H1 (cell line): ENCODE results near the gene ZNF454. TPM values are rescaled to one million over a fixed set of nuclear protein-coding genes. Genes with fewer than 3 reads are reported as not detected.

ENCODE experiments used
- CTCF ChIA-PET: fragments of 300-600 bp; sonication (Branson Sonifier 250); formaldehyde crosslinking; loops from one replicate; lab custom pipeline; 2021; ENCODE audit not compliant: partially characterized antibody; lab: Charles Lee
- POLR2A ChIA-PET: fragments of 300-600 bp; sonication (Branson Sonifier 250); formaldehyde crosslinking; loops from one replicate; lab custom pipeline; 2021; ENCODE audit warnings: inconsistent platforms; ENCODE audit not compliant: partially characterized antibody; lab: Charles Lee
- DNase-seq, 2 experiments: peaks; one replicate each; pipeline versions ENCODE4 v3.0.0 to v3.0.0-alpha.2; 2010 to 2022; ENCODE audit warnings: low spot score in 2 of 2, low read depth in 1 of 2, mixed read lengths in 1 of 2
- FAIRE-seq: peaks from 2 replicates; lab custom pipeline; 2011; peaks lifted over from hg19 to GRCh38; lab: Jason Lieb, UNC
- H2AFZ ChIP-seq: 2 replicates; pipeline ENCODE4 v1.8.1; 2012; ENCODE audit warnings: low read length, inconsistent platforms
- H2AK5ac ChIP-seq: 2 replicates; pipeline ENCODE4 v1.6.1; 2013; ENCODE audit warnings: low read depth, low read length
- H2BK120ac ChIP-seq: replicated peaks from 2 replicates; pipeline ENCODE3; 2013; ENCODE audit warnings: low read depth, low read length, inconsistent platforms
- H2BK12ac ChIP-seq: 2 replicates; pipeline ENCODE4 v1.6.1; 2013; ENCODE audit warnings: low read depth, low read length
- H2BK15ac ChIP-seq: 2 replicates; pipeline ENCODE4 v1.6.1; 2013; ENCODE audit warnings: low read length
- H2BK20ac ChIP-seq: 2 replicates; pipeline ENCODE4 v1.6.1; 2013; ENCODE audit warnings: low read length
- H2BK5ac ChIP-seq: 2 replicates; pipeline ENCODE4 v1.6.1; 2013; ENCODE audit warnings: low read depth, low read length
- H3K14ac ChIP-seq: 2 replicates; pipeline ENCODE4 v1.6.1; 2013; ENCODE audit warnings: inconsistent platforms; ENCODE audit not compliant: insufficient read length
- H3K18ac ChIP-seq: 2 replicates; pipeline ENCODE4 v1.6.1; 2013; ENCODE audit warnings: low read length; ENCODE audit errors: extremely low read depth
- H3K23ac ChIP-seq: 2 replicates; pipeline ENCODE4 v1.6.1; 2013; ENCODE audit warnings: inconsistent platforms; ENCODE audit not compliant: insufficient read length
- H3K23me2 ChIP-seq: 2 replicates; pipeline ENCODE4 v1.6.1; 2013; ENCODE audit warnings: low read depth, low read length
- H3K27ac ChIP-seq: 2 replicates; pipeline ENCODE4 v1.6.1; 2011; ENCODE audit warnings: low read depth, low read length, inconsistent platforms
- H3K27me3 ChIP-seq, 4 experiments: replicated peaks in 1 of 4; 1 replicate in 1 of 4; 2 replicates in 3 of 4; pipeline versions ENCODE4 v1.6.1 to v1.8.1; 2011 to 2013; ENCODE audit warnings: low read length in 3 of 4, mild to moderate bottlenecking in 3 of 4, inconsistent platforms in 2 of 4, mixed read lengths in 2 of 4, moderate library complexity in 1 of 4; ENCODE audit not compliant: control insufficient read depth in 3 of 4, insufficient read depth in 3 of 4; ENCODE audit errors: extremely low read depth in 1 of 4
- H3K36me3 ChIP-seq, 4 experiments: 2 replicates each; pipeline versions ENCODE4 v1.6.1 to v1.8.1; 2011 to 2013; ENCODE audit warnings: mild to moderate bottlenecking in 4 of 4, low read length in 3 of 4, moderate library complexity in 2 of 4, control low read depth in 1 of 4, inconsistent platforms in 1 of 4; ENCODE audit not compliant: insufficient read depth in 4 of 4, control insufficient read depth in 2 of 4
- H3K4ac ChIP-seq: replicated peaks from 2 replicates; pipeline ENCODE3; 2013; ENCODE audit warnings: low read length, low read depth, mixed read lengths, inconsistent platforms; ENCODE audit not compliant: insufficient read length
- H3K4me1 ChIP-seq, 4 experiments: replicated peaks in 1 of 4; 1 replicate in 1 of 4; 2 replicates in 3 of 4; pipeline versions ENCODE4 v1.6.1 to v1.8.1; 2011 to 2013; ENCODE audit warnings: low read length in 3 of 4, inconsistent platforms in 2 of 4, mixed read lengths in 1 of 4; ENCODE audit not compliant: insufficient read depth in 4 of 4, control insufficient read depth in 3 of 4
- H3K4me2 ChIP-seq, 2 experiments: 2 replicates each; pipeline versions ENCODE4 v1.6.1 to v1.8.1; 2011 to 2013; ENCODE audit warnings: low read depth in 2 of 2, low read length in 2 of 2, control low read depth in 1 of 2, inconsistent platforms in 1 of 2, mild to moderate bottlenecking in 1 of 2; ENCODE audit not compliant: insufficient read depth in 1 of 2
- H3K4me3 ChIP-seq, 4 experiments: fragments of 200-600, 300-600 bp in 1 of 4; sonication (generic), shearing (Covaris generic), sonication (Bioruptor Twin) in 1 of 4; 2 replicates each; pipeline versions ENCODE4 v1.5.1 to v1.8.1; 2011 to 2016; ENCODE audit warnings: low read length in 4 of 4, low read depth in 3 of 4, control low read depth in 2 of 4, inconsistent platforms in 2 of 4, mild to moderate bottlenecking in 2 of 4, mixed read lengths in 1 of 4, moderate library complexity in 1 of 4; ENCODE audit not compliant: insufficient read depth in 2 of 4; ENCODE audit errors: extremely low read depth in 1 of 4
- H3K56ac ChIP-seq: replicated peaks from 2 replicates; pipeline ENCODE3; 2013; ENCODE audit warnings: low read depth, mild to moderate bottlenecking, mixed read lengths, low read length, inconsistent platforms; ENCODE audit not compliant: insufficient read length
- H3K79me1 ChIP-seq: 2 replicates; pipeline ENCODE4 v1.6.1; 2013; ENCODE audit warnings: low read depth, low read length, control low read depth
- H3K79me2 ChIP-seq, 2 experiments: 2 replicates each; pipeline versions ENCODE4 v1.6.1 to v1.8.1; 2012 to 2013; ENCODE audit warnings: low read length in 2 of 2, mild to moderate bottlenecking in 2 of 2, inconsistent platforms in 1 of 2; ENCODE audit not compliant: insufficient read depth in 2 of 2, control insufficient read depth in 1 of 2
- H3K9ac ChIP-seq, 4 experiments: replicated peaks in 1 of 4; 1 replicate in 1 of 4; 2 replicates in 3 of 4; pipeline versions ENCODE4 v1.6.1 to v1.8.1; 2011 to 2013; ENCODE audit warnings: low read depth in 3 of 4, low read length in 3 of 4, control low read depth in 2 of 4, mild to moderate bottlenecking in 2 of 4, moderate library complexity in 2 of 4, inconsistent platforms in 1 of 4; ENCODE audit errors: extremely low read depth in 1 of 4
- H3K9me3 ChIP-seq, 2 experiments: 2 replicates each; pipeline versions ENCODE4 v1.6.1 to v1.8.1; 2012 to 2013; ENCODE audit warnings: mild to moderate bottlenecking in 2 of 2, moderate library complexity in 2 of 2, control low read depth in 1 of 2, inconsistent platforms in 1 of 2, low read depth in 1 of 2, low read length in 1 of 2, mixed read lengths in 1 of 2; ENCODE audit not compliant: insufficient read depth in 2 of 2
- H4K20me1 ChIP-seq, 2 experiments: replicated peaks in 1 of 2; 2 replicates each; pipeline versions ENCODE3 to v1.8.1; 2011 to 2013; ENCODE audit warnings: inconsistent platforms in 2 of 2, low read length in 2 of 2, mild to moderate bottlenecking in 1 of 2; ENCODE audit not compliant: insufficient read depth in 2 of 2, control insufficient read depth in 1 of 2
- H4K5ac ChIP-seq: 2 replicates; pipeline ENCODE4 v1.6.1; 2013; ENCODE audit warnings: low read length, low read depth, mixed read lengths, inconsistent platforms; ENCODE audit not compliant: insufficient read length
- H4K8ac ChIP-seq: 2 replicates; pipeline ENCODE4 v1.8.0; 2013; ENCODE audit warnings: mild to moderate bottlenecking, moderate library complexity, low read length, inconsistent platforms; ENCODE audit not compliant: insufficient read depth; ENCODE audit errors: extremely low read depth
- H4K91ac ChIP-seq: replicated peaks from 2 replicates; pipeline ENCODE3; 2013; ENCODE audit warnings: low read length, mixed read lengths, inconsistent platforms; ENCODE audit not compliant: insufficient read length
- CBX5 ChIP-seq: fragments of 300-800, 300-1000 bp; sonication (generic); IDR thresholded peaks from 2 replicates; pipeline ENCODE4 v1.7.1; 2016; ENCODE audit warnings: antibody characterized with exemption, low read length, low read depth
- FOSL1 ChIP-seq: IDR thresholded peaks from 2 replicates; pipeline ENCODE4 v1.6.1; 2011; ENCODE audit warnings: mild to moderate bottlenecking, low read depth, low read length, moderate library complexity; ENCODE audit not compliant: insufficient read depth
- GTF2F1 ChIP-seq: IDR thresholded peaks from 2 replicates; pipeline ENCODE4 v1.6.1; 2012; ENCODE audit warnings: low read depth, low read length, improper control_type of control experiment, borderline replicate concordance
- POLR2AphosphoS5 ChIP-seq: IDR thresholded peaks from 2 replicates; pipeline ENCODE4 v1.6.1; 2011; ENCODE audit warnings: low read depth, low read length
- RBBP5 ChIP-seq: IDR thresholded peaks from 2 replicates; pipeline ENCODE4 v1.7.1; 2012; ENCODE audit warnings: low read depth, mild to moderate bottlenecking, inconsistent platforms, low read length, moderate library complexity, borderline replicate concordance
- RXRA ChIP-seq: IDR thresholded peaks from 2 replicates; pipeline ENCODE4 v1.6.1; 2011; ENCODE audit warnings: low read depth, mild to moderate bottlenecking, low read length, moderate library complexity; ENCODE audit not compliant: insufficient read depth
- SP1 ChIP-seq: IDR thresholded peaks from 2 replicates; pipeline ENCODE4 v1.6.1; 2011; ENCODE audit warnings: low read depth, low read length
- SP2 ChIP-seq: IDR thresholded peaks from 2 replicates; pipeline ENCODE4 v1.6.1; 2012; ENCODE audit warnings: mild to moderate bottlenecking, low read length, inconsistent platforms
- SRF ChIP-seq: IDR thresholded peaks from 2 replicates; pipeline ENCODE4 v1.6.1; 2011; ENCODE audit warnings: mild to moderate bottlenecking, low read depth, low read length, moderate library complexity
- TAF7 ChIP-seq: optimal IDR thresholded peaks from 2 replicates; pipeline ENCODE3; 2011; ENCODE audit warnings: low read depth, mild to moderate bottlenecking, inconsistent platforms, low read length, moderate library complexity, borderline replicate concordance
- TBP ChIP-seq: IDR thresholded peaks from 2 replicates; pipeline ENCODE4 v1.6.1; 2011; ENCODE audit warnings: low read depth, low read length, improper control_type of control experiment
- WGBS, 2 experiments: shearing (Covaris generic) in 1 of 2; methylation state at CpG; one replicate each; pipeline versions ENCODE4 v1.1.6 to v1.1.7; 2013 to 2015; ENCODE audit warnings: low lambda C conversion rate in 2 of 2, mixed read lengths in 2 of 2, inconsistent platforms in 1 of 2, low coverage in 1 of 2, missing lambda C conversion rate in 1 of 2; ENCODE audit not compliant: insufficient replicate concordance in 2 of 2, insufficient coverage in 1 of 2, insufficient read length in 1 of 2; ENCODE audit errors: extremely low coverage in 1 of 2, missing lambda C conversion rate in 1 of 2; 5-methylcytosine and 5-hydroxymethylcytosine counted together
- polyA plus RNA-seq, 7 experiments: library from polyadenylated mRNA; depleted of rRNA in 3 of 7; stranded (reverse) in 5 of 7; unstranded in 2 of 7; fragments of >200 nt in 5 of 7; fragments of 200-250 nt in 2 of 7; gene quantifications; 1 replicate in 5 of 7; 2 replicates in 1 of 7; 4 replicates in 1 of 7; pipeline versions ENCODE4 v1.2.1 to v1.2.3, GENCODE V29; 2011 to 2013; ENCODE audit warnings: missing spikeins in 2 of 7, mixed read lengths in 2 of 7
- total RNA-seq: library from RNA; stranded (reverse); fragmentation: NEBNext Ultra II Directional; extraction: Animal tissue kit (Norgen Biotek cat#: 25700); gene quantifications from 2 replicates; pipeline ENCODE4 v1.2.1, GENCODE V29; 2021

Gene ZNF454
- total and polyA plus RNA-seq, 2 of the 8 experiments (the other 6 are each of a cell fraction or from before 2014, with no cell fraction given) = 0.33 to 1.2 TPM

- Histone ChIP-seq H2BK120ac (no peak overlapping the region), H2BK20ac (no peak overlapping the region), H3K9ac (no peak overlapping the region), H2AFZ (no peak overlapping the region), H3K23ac (no peak overlapping the region), H4K5ac (no peak overlapping the region), H2BK12ac (no peak overlapping the region), H3K27me3 (no peaks in the 10 kb centered on the region), H2BK15ac (no peak overlapping the region), H3K79me2 (no peaks in the 10 kb centered on the region), H3K36me3 (no peaks in the 10 kb centered on the region), H3K4me3 (no peak overlapping the region), H3K14ac (no peak overlapping the region), H4K20me1 (no peaks in the 10 kb centered on the region), H3K79me1 (no peaks in the 10 kb centered on the region), H3K27ac (no peak overlapping the region), H4K8ac (no peak overlapping the region), H3K23me2 (no peaks in the 10 kb centered on the region), H3K4me2 (no peak overlapping the region), H3K18ac (no peak overlapping the region), H3K9me3 (peaks cover 75 to 89% of the 10 kb centered on the region in 2 experiments), H2BK5ac (no peak overlapping the region), H4K91ac (no peak overlapping the region), H3K56ac (no peak overlapping the region), H3K4ac (no peak overlapping the region), H3K4me1 (no peaks in the 10 kb centered on the region), H2AK5ac (no peak overlapping the region)
- FAIRE-seq (no peak), DNase-seq (no peak)
- WGBS, 2 experiments = 77% methylated on average over 14 of the region's 17 CpGs; no CpG with 5 or more reads in 1 of the 2 experiments
- CTCF ChIA-PET = no interaction called here
- no peak for TF ChIP-seq SRF
- TF ChIP-seq GTF2F1 = no peak
- no peak for TF ChIP-seq TBP
- no peak for TF ChIP-seq FOSL1
- TF ChIP-seq CBX5 = no peak
- no peak for TF ChIP-seq SP2
- no peak for TF ChIP-seq SP1
- no peak for TF ChIP-seq RXRA
- no peak for TF ChIP-seq TAF7
- no peak for TF ChIP-seq RBBP5
- no peak for TF ChIP-seq POLR2AphosphoS5
- POLR2A ChIA-PET = no interaction called here
Observed at GRCh38 chr5:178982941-178983340, 41.9 kb downstream of the ZNF454 start.
